HG03103 (cell line): Measurements from ENCODE around the gene ORMDL3.
A peak's percentile ranks its signal among the peaks of the same experiment; 100 is the strongest.
"Not testable (repeated sequence)": the region's sequence is repeated elsewhere in the genome, so short reads cannot be mapped to it uniquely, and the experiment has no call there.

Experiments
- ATAC-seq: cut with Tn5 transposase; IDR thresholded peaks from one replicate; pipeline ENCODE4 v1.9.1; 2021; ENCODE audit warnings: low read depth; ENCODE audit not compliant: unreplicated experiment

ORMDL3 gene

DNA sequence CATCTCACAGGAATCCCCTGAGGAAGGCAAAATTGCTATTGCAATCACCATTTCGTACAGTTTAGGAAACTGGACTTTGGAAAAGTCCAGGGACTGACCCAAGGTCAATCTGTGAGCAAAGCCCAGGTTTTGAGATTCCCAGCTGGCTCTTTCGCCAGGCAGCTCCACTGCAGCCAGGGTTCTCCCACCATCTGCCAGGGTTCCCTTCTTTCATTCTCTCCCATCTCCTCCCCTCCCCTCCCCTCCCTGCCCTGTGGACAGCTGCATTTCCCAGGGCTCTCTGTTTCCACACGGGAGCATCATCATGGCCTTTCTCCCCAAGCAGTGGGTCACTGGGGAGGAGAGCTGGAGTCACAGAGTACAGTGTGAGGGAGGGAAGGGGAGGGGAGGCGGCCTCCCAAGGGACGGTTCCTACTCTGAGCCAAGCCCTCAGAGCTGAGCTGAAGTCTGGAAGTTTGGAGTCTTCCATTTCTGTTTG, 23.5 kb upstream of the ORMDL3 start:
- ATAC-seq: no peak

DNA sequence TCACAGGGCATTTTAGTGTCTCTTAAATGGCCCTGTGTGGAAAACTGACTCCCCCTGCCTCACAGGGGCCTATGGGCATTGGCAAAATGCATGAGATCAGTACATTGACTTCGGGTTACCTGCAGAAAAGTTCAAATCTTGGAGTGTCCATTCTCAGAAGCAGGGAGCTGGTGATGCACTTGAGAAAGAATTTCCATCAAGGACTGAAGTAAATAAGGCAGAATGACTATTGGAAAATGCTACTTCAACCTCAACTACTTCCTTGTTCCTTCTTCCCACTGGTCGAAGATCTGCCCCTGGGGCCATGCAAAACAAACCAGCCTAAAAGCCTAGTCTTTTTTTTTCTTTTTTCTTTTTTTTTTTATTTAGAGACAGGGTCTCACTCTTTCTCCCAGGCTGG, 21.6 kb upstream of the ORMDL3 start:
- no peak for ATAC-seq

DNA sequence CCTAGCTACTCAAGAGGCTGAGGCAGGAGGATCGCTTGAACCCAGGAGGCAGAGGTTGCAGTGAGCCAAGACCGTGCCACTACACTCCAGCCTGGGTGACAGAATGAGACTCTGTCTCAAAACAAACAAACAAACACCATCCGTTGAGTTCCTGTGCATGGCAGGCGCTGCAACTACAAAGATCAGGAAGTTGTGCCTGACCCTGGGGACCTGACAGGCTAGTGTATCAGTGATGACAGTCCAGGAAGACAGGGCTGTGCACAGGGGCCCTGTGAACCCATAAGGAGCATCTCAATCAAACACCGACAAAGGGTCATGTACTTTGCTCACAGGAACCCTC, 21.1 kb upstream of the ORMDL3 start:
- ATAC-seq: not testable (repeated sequence)

DNA sequence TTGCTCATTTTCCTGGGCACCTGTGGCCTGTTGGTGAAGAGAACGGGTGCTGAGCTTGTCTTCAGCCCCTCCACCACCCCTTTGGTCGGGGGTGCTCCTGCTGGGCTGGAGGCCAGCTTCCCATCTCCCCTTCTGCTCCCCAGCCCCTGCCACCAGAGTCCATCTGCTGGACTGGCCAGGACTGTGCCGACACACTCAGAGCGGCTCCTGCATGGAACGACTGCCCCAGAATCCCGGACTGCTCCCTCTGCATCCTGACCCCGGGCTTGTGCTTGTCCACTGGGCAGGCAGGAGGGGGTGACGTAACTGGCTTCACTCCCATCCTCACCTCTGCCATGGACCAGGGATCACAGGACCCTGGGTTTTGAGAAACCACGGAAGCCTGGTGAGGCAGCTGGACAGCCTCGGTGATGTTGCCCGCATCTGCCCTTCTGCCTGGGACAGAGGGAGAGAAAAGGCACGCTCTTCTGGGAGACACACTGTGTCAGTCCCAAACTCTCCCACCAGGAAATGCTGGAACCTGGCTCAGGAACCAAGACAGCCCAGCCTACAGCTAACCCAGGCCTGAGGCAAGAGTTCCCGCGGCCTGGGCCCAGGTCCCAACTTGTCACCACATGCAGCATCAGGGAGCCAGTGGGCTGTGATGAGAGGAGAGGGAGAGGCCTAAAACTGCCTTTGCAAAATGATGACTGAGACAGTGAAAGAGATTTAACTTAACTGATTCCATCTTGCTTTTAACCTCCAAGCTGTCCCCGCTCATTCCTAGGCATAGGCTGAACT, 19.3 kb upstream of the ORMDL3 start:
- ATAC-seq: no peak

DNA sequence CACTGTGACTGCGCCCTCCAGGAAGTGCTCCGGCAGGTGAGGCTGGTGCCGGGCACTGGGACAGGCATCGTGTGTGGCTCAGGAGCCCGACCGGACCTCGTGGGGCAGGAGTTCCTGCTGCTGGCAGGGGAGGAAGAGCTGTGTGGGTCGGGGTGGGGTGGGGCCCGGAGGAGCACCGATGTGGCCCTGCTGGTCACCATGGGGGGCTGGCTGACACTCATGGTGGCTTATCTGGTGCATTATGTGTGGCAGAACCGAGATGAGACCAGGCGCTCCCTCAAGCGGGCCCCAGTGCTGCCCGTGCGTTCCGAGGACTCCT, 17.0 kb upstream of the ORMDL3 start:
- ATAC-seq: no peak

DNA sequence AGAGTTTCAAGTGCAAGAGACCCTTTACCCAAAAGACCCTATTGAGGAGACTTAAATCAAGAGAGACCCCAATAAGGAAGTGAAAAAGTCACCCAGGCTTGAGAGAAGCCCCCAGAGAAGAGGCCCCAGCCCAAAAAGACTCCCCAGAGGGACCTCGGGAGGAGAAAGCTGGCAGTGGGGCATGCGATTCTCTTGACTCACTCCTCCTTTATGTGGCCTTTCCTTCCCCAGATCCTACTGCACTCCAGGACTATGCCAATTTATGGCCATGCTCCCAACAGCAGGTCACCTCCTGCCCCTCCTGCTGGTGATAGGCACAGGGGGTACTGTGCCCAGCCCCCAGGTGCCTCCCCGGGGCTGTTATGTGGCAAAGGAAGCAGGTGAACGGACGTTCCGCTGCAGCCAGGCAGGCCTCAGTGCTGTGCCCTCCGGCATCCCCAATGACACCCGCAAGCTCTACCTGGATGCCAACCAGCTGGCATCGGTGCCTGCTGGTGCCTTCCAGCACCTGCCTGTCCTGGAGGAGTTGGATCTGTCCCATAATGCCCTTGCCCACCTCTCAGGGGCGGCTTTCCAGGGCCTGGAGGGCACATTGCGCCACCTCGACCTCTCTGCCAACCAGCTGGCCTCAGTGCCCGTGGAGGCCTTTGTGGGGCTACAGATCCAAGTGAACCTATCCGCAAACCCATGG, 16.4 kb upstream of the ORMDL3 start:
- no peak for ATAC-seq

DNA sequence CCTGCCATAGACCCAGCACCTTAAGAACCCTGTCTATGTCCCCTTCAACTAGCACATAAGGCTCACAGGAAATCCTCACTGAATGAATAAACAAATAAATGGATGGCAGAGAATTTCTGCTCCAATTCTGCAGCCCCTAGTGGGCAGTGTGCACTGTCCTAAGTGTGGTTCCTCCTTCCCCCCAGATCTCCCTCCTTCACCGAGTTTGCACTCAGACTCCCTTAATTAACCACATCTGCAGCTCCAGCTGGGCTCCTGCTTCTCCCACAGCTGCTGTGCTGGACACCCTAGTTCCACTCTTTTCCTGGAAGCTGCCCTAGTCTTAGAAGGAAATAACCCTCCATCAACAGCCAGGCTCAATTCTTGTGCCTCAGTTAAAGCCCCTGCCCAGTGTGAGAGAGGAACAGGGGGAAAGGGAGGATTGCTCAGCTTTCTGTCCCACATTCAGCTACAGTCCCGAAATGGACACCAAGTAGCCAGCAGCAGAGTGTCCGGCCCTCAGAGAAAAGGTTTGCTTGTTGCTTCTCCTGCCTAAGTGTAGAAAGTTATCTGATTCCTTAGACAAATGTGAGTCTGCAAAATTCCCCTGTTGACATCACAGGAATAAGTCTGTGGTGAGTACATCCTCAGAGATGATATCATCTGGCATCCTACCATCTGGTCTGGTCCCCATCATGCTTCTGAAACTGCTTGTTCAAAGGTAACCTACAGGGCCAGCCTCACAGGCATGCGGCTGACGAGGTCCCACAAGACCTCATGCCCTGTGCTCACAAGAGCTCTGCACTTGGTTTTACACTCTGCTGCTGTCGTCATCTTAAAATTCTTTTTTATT, 12.4 kb upstream of the ORMDL3 start:
- no peak for ATAC-seq

DNA sequence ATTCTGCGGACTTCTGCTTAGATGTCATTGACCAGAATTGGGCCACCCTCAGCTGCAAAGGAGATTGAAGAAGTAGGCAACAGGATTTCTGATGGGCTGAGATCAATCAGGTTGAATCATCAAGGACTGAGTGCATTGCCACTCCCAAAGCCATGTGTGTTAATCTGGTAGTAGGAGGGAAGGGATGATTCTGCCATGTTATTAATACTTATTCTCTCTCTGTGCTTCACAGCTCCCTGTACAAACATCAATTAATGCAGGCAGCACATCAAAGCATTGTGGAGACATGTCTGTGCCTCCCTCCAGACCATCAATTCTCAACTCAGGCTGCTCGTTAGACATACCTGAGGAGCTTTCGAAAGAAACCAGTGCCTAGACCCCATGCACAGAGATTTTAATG, 11.7 kb upstream of the ORMDL3 start:
- no peak for ATAC-seq

DNA sequence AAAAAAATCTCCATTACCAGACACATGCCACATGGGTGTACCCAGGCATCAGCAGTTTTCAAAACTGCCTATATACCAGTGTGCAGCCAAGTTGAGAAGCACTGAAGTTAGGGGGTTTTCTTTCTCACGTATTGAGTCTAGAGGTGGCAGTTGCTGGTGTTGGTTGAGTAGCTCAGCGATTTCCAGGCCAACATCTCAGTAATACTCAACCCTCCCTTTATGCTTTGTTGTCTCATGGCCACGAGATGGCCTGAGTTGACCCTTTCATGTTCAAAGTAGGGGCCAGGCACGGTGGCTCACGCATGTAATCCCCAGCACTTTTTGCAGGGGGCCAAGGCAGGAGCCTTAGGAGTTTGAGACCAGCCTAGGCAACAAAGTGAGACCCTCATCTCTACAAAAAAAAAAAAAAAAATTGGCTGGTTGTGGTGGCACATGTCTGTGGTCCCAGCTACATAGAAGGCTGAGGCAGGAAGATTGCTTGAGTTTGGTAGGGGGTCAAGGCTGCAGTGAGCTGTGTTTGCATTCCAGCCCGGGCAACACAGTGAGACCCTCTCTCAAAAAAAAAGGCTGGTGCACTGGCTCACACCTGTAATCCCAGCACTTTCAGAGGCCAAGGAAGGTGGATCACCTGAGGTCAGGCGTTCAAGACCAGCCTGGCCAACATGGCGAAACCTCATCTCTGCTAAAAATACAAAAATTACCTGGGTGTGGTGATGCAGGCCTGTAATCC, 10.9 kb upstream of the ORMDL3 start:
- no peak for ATAC-seq

DNA sequence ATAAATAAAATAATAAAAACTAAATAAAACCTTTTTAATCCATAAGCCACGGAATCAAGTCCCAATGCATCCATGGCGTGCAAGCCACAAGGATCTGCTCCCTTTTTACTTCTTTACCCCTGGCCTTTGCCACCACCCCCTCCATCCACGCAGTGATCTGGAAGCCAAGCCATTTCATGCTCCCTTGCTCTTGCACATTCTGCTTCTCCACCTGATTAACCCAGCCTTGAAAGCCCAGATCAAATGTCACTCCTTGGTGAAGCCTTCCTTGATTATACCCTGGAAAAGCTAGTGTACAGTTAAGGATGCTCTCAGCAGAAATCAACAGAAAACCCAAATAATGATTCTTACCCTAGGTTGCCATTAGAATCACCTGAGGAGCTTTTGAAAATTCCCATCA, 10.0 kb upstream of the ORMDL3 start:
- no peak for ATAC-seq

DNA sequence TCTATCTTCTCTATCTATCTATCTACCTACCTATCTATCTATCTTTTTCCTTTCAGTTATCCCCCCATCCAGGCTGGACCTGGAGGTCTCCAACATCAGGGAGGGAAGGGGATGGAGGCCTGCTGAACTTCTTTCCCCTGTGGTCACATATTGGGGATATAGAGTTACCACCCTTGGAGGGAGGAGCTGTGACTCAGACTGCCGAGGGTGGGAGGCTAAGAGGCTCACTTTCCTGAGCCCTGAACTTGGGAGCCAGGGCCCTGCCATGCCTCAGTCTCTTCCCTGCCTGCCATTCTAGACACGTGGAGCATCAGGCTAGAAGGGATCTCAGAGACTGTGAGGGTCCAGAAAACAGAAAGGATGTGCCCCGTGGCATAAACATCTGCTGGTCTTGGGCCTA, 8.5 kb upstream of the ORMDL3 start:
- no peak for ATAC-seq

DNA sequence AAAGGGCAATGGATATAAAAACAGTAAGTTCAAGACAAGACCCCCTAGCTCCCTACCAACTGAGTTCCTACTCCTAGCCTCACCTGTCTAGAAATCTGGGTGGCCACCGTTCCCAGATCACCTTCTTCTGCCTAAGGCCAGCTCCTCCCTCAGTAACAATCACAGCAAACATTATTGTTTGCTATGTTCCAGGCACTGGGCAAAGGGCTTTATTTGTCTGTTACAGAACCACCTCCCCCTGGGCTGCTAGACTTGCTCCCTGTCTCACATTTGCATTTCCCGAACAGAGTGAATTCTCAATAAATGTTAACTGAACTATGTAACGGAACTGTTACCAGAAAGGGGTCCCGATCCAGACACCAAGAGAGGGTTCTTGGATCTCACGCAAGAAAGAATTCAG, 6.9 kb upstream of the ORMDL3 start:
- ATAC-seq: no peak

DNA sequence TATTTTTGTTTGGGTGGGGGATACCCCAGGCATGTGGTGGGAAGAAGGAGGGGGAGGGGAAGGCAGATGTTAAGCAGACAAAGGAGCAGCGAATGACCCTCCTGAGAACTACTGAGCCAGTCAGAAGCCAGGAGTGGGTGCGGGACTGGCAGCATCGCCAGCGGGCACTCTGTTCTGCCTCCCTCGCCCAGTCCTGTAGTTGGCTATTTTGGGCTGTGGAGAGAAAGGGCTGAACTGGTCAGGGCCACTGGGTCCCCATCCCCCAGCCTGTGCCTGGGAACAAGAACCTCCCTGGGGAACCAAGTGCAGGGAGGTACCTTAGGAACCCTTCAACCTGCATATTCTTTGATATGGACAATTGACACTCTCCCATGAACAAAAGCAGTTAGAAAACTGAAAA, 6.5 kb upstream of the ORMDL3 start:
- ATAC-seq: no peak

DNA sequence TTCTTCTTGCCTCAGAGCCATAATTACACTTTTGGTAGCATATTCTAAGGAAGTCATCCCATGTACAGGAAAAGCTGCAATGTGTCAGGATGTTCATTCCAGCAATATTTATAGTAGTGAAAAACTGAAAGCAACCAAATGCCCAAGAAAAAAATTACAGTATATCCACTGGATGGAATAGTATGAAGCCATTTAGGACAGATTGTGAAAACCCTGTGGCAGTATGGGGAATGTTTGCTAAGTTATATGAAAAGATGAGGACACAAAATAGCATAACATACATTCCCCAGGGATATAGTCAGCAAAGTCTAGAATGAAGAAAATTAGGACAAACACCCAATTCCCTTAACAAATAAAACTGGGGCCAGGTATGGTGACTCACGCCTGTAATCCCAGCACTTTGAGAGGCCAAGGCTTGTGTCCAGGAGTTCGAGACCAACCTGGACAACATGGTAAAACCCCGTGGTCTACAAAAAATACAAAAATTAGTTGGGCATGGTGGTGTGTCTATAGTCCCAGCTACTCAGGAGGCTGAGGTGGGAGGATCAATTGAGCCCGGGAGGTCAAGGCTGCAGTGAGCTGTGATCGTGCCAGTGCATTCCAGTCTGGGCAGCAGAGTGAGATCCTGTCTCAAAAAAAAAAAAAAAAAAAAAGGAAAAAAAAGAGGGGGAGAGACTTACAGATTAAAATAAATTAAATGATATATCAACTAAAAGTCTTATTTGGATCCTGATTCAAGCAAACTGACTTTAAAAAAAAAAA, 2.4 kb upstream of the ORMDL3 start:
- no peak for ATAC-seq

DNA sequence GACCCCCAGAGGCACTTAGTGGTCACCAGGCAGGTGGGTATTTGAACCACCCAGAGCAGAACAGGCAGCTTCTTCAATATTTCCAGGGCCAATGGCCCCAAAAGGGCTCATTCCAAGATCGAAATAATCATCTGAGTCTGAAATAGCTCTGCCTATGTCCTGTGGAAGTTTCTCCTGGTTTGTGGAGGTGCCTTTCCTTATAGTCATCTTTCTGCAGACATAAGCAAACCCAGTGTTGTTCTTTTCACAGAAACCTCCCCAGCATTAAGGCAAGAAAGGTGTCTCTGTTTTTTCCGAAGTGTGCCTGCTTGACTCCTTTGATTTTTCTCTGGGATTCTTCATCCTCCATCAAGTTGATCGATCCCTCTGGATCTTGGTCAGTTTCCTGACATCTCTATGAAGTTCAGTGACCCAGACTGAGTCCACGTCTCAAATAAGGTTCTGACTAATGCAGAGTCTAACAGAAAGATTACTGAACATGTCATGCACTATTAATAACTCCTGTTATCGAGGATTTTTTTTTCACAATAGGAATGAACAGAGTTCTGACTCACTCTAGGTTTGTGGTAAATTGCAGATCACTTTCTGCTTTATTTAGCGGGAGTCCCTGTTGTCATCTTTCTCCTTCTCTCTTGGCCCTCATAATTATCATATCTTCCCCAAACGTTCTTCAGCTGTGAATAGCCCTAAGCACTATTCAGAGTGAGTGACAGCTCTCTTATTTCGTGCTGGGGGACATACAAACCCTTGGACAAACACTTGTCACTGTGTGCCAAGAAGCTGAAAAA, 1.7 kb upstream of the ORMDL3 start:
- no peak for ATAC-seq

DNA sequence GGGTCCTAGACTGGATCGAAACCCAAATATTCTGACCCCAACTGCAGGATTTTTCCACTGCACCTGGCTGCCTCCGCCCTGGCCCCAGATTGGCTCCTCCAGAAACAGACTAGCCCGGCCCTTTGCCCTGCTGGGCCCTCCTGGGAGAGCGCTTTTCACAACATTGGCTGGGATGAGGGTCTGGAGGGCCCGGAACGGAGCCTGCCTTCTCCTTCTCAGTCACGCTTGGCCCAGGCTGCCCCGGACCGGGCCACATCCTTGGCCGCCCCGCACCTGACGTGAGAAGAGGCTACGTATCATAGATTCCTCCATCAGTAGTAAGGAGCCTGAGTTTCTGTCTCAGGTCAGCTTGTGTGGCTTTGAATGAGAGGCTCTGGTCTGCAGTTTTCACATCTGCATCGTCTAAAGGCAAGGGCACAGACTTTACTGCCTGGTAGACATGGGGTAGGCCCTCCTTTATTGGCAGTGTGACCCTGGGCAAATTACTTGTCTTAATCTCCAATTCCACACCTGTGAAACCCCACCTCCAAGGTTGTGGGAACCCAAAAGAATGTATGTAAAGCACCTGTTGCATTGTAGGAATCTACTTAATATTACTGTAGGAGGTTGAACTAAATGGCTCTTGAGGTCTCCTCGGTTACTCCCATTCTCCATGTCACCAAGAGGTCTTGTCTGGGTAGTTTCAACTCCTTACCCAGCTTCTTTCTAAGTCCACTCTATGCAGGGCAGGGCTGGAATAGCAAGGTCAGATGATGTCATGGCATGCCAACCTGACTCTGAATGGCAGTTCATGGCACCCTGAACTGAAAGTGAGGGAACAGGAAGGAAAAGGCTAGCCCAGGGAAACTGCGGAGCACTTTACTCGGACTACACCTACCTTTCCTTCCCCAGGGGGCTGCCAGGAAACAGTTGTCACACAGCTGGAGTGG, 792 bp upstream of the ORMDL3 start:
- peak; percentile 7 for ATAC-seq

DNA sequence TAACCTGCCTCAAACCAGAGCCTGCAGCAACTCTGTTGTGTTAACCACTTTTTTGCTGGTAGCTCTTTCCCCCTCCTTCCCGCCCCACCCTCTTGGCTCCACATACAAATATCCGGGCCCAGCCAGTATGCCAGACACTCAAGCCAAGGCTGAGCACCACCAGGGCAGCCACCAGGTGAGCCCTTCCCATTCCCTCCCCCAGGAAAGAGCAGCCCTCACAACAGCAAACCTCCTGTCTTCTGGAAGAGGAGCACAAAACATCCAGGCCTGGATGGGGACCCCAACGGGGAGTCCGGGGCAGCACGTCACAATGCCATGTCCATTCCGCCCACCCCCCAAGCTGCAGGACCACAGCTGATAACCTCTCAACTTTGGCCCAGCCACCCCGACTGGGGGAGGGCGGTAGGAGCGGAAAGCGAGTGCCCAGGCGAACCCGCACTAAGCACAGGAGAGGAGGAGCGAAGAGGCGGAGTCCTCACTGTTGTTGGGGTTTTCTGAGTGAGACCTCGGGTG, 757 bp downstream of the ORMDL3 start:
- peak; percentile 14 for ATAC-seq

DNA sequence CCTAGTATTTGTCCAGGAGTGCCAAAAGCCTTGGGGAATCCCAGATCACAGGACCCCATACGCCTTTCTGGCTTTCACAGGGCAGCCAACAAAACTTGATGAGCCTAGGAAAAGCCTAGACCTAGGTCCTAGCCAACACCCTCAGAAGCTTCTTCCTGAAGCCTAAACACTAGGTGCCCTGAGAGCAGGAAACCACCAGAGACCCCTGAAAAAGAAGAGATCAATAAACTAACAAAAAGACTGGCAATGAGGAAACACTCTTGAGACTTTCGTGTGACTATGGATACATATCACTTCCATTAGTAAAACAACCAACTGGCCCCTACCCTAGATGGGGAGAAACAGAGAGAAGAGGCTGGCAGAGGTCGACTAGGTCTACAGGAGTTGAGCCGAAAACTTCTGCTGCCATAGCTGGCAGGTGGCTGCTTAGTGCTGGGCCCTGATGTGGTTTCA, 1.2 kb downstream of the ORMDL3 start:
- no peak for ATAC-seq
